ENCODE measurements around the gene TXNDC5.
"Not testable (repeated sequence)": the region's sequence is repeated elsewhere in the genome, so short reads cannot be mapped to it uniquely, and the experiment has no call there.

Gene TXNDC5

DNA sequence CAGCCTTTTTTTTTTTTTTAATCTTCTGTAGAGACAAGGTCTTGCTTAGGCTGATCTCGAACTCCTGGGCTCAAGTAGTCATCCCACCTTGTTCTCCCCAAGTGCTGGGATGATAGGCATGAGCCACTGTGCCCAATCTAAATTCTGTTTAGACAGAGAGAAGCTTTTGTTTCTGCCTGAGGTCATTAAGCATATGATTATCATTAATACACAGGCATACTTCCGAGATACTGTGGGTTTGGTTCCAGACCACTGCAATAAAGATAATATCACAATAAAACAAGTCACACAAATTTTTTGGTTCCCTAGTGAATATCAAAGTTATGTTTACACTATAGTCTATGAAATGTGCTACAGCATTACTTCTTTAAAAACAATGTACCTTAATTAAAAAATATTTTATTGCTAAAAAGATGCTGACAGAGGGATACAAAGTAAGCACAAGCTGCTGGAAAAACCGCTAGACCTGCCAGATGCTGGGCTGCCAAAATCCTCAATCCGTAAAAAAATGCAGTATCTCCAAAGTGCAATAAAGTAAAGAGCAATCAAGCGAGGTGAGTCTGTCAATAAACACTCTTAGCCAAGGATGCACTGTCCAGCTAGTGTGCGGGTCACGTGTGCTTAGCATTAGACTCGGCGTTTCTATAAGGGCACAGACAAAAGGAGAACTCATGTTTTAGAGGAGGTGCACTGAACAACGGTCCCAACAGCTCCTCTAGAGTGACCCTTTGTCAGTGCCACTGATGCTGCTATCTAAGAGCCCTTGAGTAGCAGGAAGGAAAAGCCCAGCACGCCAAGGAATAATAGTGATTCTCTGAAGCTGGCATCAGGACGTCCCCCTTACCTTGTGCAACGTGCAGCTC, 16.1 kb downstream of the TXNDC5 start:
- DNase-seq: no peak

DNA sequence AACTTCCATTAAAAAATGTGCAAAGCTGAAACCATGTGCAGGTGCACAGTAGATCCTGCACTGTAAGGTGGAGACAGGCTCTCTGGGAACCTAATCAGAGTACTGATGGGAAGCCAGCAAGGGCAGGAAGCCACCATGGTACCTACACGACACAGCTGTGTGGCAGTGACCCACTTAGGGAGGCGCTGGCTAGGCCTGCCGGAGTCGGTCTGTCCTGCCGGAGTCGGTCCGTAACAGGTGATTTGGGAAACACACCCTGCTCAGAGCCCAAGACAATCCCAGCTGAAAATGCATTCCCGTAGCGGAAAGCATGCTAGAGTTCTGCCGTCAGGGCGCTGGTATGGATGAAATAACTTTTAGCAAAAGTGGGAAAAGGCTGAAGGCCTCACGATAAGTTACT, 17.2 kb downstream of the TXNDC5 start:
- no peak for DNase-seq

DNA sequence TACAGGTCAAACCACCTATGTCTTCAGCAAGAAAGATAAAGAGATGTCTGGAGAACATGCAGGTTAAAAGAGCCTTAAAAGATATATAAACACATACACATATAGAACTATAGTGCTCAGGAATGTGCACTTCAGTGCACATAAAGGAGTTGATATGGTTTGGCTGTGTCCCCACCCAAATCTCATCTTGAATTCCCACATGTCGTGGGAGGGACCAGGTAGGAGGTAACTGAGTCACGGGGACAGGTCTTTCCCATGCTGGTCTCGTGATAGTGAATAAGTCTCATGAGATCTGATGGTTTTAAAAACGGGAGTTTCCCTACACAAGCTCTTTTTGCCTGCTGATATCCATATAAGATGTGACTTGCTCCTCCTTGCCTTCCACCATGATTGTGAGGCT, 18.2 kb downstream of the TXNDC5 start:
- not testable (repeated sequence) for DNase-seq

DNA sequence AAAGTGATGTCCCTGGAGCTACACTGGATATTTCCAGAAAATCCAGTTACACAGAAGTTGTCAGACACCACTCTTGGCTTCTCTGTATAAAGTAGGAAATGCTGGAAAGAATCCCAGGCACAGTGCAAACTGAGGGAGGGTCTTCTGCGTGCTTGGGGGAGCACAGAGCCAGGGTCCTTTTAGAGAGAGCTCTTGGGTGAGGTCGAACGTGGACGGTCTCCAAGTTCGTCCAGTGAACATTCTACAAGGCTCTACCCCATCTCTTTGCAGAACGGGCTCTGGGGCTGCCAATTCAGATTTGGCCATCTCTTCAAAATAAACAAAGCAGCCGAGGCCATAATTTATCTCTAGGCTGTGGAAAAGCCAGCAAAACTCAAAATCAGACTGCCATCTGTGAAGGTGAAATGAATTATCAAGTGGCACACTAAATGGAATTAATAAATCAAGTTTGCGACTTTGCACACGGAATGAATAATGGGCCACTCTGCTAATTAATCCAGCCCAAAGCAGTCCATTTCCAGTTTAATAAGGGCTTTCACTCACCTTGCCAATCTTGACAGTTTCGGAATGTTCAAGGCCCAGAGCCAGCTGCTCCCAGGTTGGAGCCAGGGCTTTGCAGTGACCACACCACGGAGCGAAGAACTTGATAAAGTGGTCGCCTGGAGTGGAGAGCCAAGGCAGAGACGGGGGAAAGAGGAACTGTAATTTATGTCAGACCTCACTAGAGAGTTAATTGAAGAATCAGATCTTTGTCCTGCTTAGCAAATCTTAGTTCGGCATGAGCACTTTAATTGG, 19.3 kb downstream of the TXNDC5 start:
- DNase-seq: no peak

DNA sequence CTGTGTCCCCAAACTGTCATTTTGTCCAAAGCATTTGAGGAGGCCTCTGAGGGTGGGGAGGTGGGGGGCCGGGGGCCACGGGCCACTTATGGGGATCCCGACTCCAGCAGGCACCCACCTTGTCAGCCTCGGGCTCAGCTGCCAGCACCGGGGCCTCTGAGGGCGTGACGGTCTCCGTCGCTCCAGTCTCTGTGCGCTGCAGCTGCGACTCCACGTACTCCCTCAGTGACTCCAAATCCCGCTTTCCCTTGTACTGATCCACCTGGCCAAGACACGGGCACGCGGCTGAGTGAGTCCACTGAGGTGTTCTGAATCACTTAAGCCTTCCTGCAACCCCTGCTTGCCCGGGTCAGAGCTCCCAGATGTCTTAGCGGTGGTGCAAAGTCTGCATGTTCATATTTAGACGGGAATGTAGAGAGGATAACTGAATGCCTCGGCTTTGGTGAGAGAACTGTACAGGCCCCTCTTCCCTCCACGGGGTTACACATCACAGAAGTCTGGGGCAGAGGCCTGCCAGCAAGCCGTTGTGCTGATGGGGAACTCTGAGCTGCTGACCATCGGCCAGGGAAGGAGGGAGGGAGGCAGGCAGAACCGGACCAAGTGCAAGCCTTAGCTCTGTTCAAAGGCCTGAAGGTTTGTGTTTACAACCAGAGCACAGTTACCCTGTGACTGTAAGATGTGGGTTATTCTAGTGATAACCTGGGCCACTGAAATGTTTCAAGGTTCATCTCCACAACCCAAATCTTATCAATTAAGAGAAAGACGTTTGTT, 21.8 kb downstream of the TXNDC5 start:
- DNase-seq: no peak

DNA sequence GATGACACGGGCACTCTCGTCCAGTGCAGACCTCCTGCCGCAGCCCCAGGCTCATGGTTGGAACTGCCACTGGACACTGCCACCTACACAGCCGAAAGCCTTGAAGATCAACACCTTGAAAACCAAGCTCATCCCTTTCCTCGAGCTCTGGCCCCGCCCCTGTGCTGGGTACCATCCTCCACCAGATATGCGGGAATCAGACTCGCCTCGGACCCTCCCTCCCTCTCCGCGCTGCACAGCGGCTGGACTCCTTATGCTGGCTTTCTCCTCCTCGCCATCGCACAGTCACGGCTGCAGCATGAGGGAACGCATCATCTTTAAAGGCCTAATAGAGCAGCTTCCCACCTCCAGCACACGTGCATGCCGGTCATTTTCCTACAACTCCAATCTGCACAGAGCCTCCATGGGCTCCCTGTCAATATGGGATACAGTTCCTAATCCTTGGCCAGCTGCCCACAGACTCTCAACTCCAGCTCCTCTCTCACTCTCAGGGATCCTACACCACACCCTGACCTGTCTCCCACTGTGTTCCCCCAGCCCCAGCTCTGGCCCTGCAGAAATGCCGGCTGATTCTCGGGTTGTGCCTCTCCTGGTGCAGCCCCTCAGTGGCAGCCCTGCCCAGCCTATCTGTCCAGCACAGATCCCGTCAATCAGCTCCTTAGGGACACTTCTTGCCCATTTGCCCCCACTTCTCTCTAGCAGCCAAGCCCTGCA, 23.2 kb downstream of the TXNDC5 start:
- no peak for DNase-seq

DNA sequence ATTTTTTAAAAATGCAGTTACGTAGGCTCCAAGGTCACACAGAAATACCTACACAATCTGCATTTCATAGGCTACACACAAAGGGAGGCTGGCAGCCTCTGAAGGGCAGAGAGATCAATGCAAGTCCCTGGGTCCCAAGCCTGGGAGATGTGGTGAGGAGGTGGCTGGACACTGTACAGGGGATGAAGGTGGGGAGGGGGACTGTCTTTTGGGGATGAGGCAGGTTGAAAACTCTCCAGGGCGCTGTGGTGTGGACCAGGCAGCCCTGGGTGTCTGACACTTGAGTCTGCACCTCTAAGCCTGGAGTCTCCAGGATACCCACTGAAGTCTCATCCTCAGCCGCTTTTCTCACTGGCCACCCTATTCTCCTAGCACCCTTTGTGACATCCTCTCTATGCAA, 24.5 kb downstream of the TXNDC5 start:
- DNase-seq: no peak

DNA sequence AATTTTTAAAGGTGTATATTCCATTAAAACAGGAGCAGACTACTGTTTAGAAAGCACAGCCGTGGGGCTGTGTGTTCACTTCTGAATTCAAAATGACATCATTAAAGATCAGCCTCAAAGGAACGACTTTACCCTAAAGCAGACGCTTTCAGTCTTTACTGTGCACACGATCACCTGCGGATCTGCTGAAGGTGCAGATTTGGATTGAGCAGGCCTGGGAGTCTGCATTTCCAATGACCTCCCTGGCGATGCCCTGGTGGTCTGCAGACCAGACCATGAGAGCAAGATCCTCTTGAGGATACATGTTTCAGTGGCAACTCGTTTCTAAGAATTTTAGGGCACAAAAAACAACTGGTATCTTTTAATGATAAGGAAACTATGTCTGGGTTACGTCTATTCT, 27.2 kb downstream of the TXNDC5 start:
- no peak for DNase-seq

DNA sequence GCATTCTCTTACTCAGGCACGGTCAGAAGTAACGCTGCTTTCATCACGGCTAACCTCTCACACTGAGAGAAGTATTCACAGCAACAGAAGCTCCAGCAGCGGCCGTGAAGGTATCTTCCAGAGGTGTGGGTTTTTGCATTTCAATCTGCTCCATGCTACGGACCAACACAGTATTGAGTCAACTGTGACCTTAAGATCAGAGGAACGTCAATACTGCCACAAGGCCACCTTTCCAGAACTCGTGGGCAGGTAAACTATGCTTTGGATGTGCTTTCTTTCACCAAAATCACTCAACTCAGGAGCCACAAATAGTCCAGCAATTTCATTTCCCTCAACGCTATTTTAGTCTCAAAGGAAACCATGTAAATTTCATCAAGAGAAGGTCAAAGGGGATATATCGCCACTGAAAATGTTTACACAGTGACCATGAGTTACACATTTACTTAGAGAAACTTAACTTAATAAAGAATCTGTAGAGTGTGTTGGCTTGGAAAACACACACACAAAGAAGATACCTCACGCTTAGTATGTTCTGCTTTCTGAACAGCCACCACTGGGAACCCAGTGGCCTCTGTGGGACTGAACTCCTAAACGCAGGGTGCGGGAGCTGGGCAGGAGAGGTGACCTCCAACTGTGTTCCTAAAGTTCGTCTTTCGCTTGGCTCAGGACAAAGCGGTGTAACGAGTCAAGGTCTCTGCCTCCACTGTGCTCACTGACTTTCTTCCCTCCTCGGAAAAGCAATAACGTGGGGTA, 27.9 kb downstream of the TXNDC5 start:
- no peak for DNase-seq

DNA sequence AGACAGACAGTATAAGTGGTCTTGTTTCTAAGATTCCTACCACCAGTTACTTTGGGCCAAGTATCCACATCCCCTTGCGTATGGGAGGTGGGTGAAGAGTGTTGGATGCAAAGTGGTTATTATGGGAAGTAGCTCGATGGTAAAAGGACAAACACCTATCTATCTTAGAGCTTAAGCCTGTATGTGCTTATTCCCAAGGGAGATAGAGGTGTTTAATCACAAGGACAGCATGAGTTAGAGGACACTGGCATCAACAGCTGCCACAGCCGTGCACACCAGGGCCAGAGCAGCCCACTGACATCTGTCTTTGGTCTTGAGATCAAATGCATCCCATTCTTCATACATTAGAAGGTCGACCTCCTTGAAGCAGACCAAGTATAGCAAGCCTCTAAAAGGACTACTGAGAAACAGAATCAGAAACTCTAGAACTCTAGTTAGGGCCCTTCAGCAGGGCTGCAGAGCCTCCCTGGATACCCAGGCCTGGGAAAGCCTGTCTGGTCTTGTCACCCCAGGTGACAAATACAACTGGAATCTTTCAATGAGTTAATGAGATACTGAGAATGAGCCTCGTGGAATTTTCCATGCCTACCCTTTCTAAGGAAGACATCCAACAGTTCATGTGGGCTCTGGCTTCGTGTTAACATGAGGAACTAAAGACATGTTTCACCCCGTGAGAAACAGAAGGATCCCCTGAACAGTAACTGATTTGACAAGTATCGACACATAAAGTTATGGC, 28.7 kb downstream of the TXNDC5 start:
- DNase-seq: no peak

DNA sequence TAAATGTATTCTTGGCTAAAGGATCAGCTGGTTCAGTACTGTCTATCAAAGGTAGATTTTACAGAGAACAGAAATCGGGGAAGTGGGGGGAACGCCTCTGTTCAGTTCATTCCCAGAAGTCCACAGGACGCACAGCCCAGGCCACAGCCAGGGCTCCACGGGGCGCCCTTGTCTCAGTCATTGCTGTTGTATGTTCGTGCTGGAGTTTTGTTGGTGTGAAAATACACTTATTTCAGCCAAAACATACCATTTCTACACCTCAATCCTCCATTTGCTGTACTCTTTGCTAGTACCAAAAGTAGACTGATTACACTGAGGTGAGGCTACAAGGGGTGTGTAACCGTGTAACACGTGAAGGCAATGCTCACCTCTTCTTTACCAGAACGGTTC, 29.9 kb downstream of the TXNDC5 start:
- no peak for DNase-seq

DNA sequence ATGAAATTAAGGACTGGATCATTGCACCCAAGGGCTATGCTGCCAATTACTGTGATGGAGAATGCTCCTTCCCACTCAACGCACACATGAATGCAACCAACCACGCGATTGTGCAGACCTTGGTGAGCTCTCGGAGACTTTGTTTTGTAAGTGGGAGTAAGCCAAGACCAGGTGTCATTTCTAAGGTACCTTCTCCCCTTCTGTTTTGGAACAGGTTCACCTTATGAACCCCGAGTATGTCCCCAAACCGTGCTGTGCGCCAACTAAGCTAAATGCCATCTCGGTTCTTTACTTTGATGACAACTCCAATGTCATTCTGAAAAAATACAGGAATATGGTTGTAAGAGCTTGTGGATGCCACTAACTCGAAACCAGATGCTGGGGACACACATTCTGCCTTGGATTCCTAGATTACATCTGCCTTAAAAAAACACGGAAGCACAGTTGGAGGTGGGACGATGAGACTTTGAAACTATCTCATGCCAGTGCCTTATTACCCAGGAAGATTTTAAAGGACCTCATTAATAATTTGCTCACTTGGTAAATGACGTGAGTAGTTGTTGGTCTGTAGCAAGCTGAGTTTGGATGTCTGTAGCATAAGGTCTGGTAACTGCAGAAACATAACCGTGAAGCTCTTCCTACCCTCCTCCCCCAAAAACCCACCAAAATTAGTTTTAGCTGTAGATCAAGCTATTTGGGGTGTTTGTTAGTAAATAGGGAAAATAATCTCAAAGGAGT, 30.4 kb downstream of the TXNDC5 start:
- no peak for DNase-seq

DNA sequence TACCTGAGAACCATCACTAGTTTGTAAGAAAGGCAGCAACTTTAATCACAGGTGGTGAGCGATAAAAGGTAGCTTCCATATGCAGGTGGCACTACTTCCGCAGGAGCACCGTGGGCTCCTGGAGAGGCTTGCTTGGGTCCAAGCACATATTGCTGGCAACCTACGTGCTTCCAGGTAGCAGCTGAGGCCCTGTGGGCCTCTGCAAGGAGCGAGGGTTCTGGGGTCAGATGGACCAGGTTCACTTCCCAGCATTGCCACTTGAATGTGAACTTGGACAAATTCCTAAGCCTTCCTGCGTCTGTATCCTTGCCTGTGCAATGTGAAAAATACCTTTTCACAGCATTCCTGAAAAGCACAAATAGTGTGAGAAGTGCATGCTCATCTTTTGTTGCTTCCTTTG, 31.0 kb downstream of the TXNDC5 start:
- DNase-seq: no peak

DNA sequence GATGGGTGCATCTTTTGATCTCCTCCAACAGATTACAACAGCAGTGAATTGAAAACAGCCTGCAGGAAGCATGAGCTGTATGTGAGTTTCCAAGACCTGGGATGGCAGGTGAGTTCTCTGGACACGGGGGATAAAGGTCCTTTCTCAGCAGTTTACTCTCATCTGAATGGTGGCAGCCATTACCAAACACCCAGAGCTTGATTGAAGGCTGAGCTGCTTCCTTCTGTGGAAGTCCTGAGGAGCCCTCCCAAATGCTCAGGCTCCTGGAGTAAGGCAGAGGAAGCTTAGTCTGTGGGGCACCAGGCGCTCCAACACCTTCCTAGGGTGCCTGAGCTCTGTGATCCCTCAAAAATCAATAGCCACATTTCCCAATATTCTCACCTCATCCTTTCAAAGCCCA, 31.5 kb downstream of the TXNDC5 start:
- no peak for DNase-seq

DNA sequence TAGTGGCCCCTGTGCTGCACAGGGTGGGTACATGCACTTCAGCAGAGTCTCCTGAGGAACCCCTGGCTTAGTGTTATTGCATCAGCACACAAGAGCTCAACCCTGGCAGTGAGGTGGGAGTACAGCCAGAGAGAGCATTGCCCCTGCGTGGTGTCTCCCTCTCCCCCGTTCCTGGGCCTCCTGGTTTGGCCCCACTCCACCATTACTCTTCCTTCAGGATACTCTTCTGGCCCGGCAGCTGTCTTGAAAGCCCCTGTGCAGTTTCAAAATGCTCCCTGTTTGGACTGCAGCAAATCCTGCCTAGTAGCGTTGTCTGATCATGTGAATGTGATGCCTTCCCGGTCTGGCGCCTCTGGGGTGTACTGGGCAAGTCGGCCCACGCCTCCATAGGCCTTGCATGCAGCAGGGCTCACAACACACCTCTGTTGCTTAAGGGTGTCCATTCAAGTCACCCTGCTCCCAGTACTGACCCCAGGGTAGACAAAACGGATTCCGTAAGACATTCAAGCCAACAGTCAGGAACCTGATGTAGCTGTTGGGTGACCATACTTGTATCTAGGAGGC, 32.1 kb downstream of the TXNDC5 start:
- DNase-seq: no peak

DNA sequence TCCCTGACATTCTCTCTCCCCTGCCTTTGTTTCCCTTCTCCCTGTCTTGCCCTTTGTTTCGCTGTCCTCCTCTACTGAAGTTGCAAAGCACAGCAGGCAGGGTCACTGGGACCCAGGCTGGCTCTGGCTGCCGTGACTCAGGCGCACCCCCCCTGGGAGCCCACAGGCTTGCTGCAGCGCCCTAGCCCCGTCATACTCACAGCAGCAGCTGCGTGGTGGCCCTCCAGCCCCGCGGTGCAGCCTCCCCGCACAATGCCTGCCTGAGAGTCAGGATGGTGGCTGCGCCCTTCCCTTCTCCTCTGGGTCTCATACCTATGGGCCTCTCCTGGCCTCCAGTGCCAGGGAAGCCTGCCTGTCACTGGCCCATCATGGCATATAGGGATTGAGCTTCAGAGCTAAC, 41.7 kb downstream of the TXNDC5 start:
- DNase-seq: no peak

DNA sequence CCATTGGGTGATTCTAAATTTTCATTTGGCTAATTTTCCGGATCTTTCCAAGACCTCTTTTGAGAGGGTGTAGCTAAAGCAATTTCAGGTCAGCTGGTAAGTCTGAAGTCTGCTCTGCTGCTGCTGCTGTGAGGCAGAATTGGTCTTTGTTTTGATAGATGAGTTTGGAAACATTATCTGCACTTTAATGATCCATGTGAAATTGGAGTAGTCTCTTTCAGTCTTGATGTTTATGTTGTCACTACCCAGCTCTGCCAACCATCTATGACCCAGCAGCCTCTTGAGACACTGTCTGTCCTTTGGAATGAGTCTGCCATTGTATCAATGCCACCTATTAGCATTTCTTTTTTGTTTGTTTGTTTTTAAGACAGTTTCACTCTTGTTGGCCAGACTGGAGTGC, 44.1 kb downstream of the TXNDC5 start:
- DNase-seq: no peak

DNA sequence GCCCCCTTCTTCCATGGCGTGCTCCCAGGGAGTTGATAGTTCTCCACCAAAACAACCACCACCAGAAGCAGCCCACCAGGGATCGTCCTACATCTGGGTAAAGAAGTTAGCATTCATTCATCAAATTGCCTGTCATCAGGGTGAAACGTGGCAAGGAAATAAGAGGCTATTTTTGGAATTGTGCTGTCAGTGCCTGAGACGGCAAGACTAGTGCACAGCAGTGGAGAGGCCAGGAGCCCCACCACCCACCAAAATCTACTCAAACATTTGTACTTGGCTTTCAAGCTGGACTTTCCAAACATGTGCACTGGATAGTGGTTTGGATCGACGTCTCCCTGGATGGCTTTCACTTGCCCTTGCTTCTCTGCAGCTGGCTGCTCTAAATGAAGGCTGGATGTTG, 44.8 kb downstream of the TXNDC5 start:
- DNase-seq: no peak

DNA sequence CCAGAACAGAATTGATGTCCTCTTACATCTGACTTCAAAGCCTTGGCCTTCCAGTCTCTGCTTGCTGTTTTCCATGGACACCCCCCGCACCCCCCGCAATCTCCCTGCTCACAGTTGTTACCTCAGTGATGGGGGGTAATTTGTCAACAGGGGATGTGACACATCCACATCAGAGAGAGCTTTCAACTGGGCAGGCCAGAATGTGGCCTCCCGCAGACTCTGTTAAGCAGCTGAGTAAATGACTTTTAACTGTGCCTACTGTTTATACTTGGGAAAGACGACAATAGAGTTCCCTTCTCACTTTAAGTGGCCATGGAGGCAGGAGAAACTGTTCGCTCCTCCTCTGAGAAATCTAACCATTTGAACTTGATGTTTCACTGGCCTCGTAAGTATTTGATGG, 51.0 kb downstream of the TXNDC5 start:
- DNase-seq: no peak

DNA sequence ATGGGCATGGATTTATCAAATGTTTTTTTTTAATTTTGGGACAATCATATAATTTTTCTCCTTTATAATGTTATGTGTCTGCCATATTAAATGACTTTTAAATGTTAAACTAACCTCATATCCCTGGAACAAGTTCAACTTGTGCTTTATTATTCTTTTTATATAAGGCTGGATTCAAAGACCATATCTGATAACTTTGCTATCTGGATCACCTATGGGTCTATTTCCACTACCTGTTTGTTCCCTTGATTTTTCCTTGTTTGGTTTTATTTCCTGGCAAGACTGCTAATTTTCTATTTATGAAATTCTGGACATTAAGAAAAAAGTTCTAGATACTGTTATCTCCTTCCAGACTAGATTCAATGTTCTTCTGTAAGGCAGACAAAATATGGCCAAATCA, 58.8 kb downstream of the TXNDC5 start:
- no peak for DNase-seq
